Peyer's patch (tissue), 4 donors: Measurements from ENCODE around the gene TEAD1. TPM values are rescaled to one million over a fixed set of nuclear protein-coding genes. Genes with fewer than 3 reads are reported as not detected.

ENCODE experiments used
- DNase-seq, 3 donors: peaks; one replicate each; pipeline ENCODE4 v3.0.0-alpha.2; 2017 to 2019
- H3K27ac ChIP-seq, 4 donors: fragments of 200-600 bp; sonication (generic); one replicate each; pipeline ENCODE4 v1.5.1; 2016 to 2019
- H3K27me3 ChIP-seq, 2 donors: fragments of 200-600 bp; sonication (generic); one replicate each; pipeline ENCODE4 v1.5.1; 2019
- H3K36me3 ChIP-seq, 3 donors: fragments of 200-600 bp; sonication (generic); one replicate each; pipeline ENCODE4 v1.5.1; 2016 to 2019
- H3K4me1 ChIP-seq, 4 donors: fragments of 200-600 bp; sonication (generic); one replicate each; pipeline ENCODE4 v1.5.1; 2016 to 2019
- H3K4me3 ChIP-seq, 4 donors: fragments of 200-600 bp; sonication (generic); 1 replicate in 3 of 4; 2 replicates in 1 of 4; pipeline ENCODE4 v1.5.1; 2016 to 2019; ENCODE audit warnings: mild to moderate bottlenecking in 1 of 4
- H3K9me3 ChIP-seq, 4 donors: fragments of 200-600 bp; sonication (generic); one replicate each; pipeline ENCODE4 v1.5.1; 2016 to 2019; ENCODE audit warnings: mild to moderate bottlenecking in 1 of 4
- POLR2A ChIP-seq, 2 donors: fragments of 450-650 bp; IDR thresholded peaks; one replicate each; pipeline ENCODE4 v1.5.1; 2017; ENCODE audit warnings: antibody characterized with exemption in 2 of 2, mild to moderate bottlenecking in 2 of 2, moderate library complexity in 2 of 2
- total RNA-seq, 4 donors: library from RNA; depleted of rRNA; stranded (reverse); fragments of >200 nt; gene quantifications; one replicate each; pipeline ENCODE4 v1.1.0, GENCODE V29; 2016
- TF ChIP-seq, protein P1 (sequence below), 6 experiments: fragments of 450-650 bp in 4 of 6; fragments of 200-600 bp in 2 of 6; sonication (generic) in 1 of 6; IDR thresholded peaks; one replicate each; pipeline ENCODE4 v1.5.1; 2017 to 2019; ENCODE audit warnings: antibody characterized with exemption in 6 of 6, mild to moderate bottlenecking in 3 of 6, moderate library complexity in 1 of 6

TEAD1 gene
- total RNA-seq, 4 donors from 2014 or later: 34.5 to 125 (median 65.1) TPM

DNA sequence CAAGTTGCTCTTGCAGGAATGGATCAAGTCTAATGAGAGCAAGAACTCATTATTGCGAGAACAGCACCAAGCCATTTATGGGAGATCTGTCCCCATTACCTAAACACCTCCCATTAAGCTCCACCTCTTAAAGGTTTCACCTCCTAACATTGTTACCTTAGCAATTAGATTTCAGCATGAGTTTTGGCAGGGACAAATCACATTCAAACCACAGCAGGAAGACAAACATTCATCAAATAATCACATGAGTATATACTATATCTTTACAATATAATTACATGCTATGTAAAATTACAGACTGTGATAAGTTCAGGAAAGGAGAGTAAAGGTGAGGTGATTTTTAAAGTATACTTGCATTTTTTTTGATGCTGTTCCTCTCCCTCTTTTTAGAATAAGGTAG lies 6.6 kb upstream of the TEAD1 start:
- Histone ChIP-seq H3K4me3 (no peak overlapping the region), H3K27ac (no peak overlapping the region), H3K4me1 (no peaks in the 10 kb centered on the region), H3K9me3 (no peaks in the 10 kb centered on the region), H3K27me3 (no peaks in the 10 kb centered on the region), H3K36me3 (no peaks in the 10 kb centered on the region)
- no peak for DNase-seq
- no peak for TF ChIP-seq POLR2A (IDR thresholded peaks at IDR 0.05)
- TF ChIP-seq, protein P1, sequence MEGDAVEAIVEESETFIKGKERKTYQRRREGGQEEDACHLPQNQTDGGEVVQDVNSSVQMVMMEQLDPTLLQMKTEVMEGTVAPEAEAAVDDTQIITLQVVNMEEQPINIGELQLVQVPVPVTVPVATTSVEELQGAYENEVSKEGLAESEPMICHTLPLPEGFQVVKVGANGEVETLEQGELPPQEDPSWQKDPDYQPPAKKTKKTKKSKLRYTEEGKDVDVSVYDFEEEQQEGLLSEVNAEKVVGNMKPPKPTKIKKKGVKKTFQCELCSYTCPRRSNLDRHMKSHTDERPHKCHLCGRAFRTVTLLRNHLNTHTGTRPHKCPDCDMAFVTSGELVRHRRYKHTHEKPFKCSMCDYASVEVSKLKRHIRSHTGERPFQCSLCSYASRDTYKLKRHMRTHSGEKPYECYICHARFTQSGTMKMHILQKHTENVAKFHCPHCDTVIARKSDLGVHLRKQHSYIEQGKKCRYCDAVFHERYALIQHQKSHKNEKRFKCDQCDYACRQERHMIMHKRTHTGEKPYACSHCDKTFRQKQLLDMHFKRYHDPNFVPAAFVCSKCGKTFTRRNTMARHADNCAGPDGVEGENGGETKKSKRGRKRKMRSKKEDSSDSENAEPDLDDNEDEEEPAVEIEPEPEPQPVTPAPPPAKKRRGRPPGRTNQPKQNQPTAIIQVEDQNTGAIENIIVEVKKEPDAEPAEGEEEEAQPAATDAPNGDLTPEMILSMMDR (IDR thresholded peaks at IDR 0.05): no peak

DNA sequence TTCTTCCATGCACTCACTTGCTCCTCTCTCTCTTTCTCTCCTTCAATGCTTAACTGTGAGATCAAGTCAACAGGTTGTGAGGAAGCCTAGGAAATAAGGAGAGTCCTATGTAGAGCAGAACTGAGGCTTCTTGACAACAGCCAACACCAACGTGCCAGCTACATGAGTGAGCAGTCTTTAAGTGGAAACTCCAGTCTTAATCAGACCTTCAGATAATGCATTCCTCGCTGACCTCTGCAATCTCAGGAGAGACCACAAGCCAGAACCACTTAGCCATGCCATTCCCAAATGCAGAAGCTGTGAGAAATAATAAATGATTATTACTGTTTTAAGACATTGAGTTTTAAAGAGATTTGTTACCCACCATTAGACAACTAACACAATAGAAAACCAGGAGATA lies 6.1 kb upstream of the TEAD1 start:
- H3K36me3 ChIP-seq: no peaks in the 10 kb centered on the region
- no peak for DNase-seq
- TF ChIP-seq, protein P1 (IDR thresholded peaks at IDR 0.05): no peak
- no peak for TF ChIP-seq POLR2A (IDR thresholded peaks at IDR 0.05)
- H3K27me3 ChIP-seq: no peaks in the 10 kb centered on the region
- no peaks in the 10 kb centered on the region for H3K4me1 ChIP-seq
- H3K9me3 ChIP-seq: no peaks in the 10 kb centered on the region
- H3K4me3 ChIP-seq: no peak overlapping the region
- H3K27ac ChIP-seq: no peak overlapping the region

DNA sequence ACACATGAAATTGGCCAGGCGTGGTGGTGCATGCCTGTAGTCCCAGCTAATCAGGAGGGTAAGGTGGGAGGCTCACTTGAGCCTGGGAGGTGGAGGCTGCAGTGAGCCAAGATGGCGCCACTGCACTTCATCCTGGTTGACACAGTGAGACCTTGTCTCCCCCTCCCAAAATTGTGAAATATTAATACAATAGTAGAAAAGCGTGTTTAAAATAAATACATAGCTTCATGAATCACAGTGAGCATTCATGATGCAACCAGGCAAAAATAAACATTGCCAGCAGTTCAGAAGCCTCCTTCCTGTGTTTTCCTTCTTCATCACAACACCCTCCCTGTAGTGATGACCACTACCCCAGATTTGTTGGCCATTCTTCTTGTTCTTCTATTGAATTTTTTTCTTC lies 4.3 kb upstream of the TEAD1 start:
- Histone ChIP-seq H3K27ac (no peak overlapping the region), H3K4me1 (no peaks in the 10 kb centered on the region), H3K27me3 (no peaks in the 10 kb centered on the region), H3K4me3 (no peak overlapping the region), H3K9me3 (no peaks in the 10 kb centered on the region), H3K36me3 (no peaks in the 10 kb centered on the region)
- TF ChIP-seq, protein P1 (IDR thresholded peaks at IDR 0.05): no peak
- TF ChIP-seq POLR2A (IDR thresholded peaks at IDR 0.05): no peak
- no peak for DNase-seq

- H3K4me1 ChIP-seq: no peaks in the 10 kb centered on the region
- H3K27me3 ChIP-seq: no peaks in the 10 kb centered on the region
- no peak overlapping the region for H3K4me3 ChIP-seq
- no peaks in the 10 kb centered on the region for H3K9me3 ChIP-seq
- DNase-seq: no peak
- H3K27ac ChIP-seq: no peak overlapping the region
- H3K36me3 ChIP-seq: no peaks in the 10 kb centered on the region
- TF ChIP-seq POLR2A (IDR thresholded peaks at IDR 0.05): no peak
- TF ChIP-seq, protein P1 (IDR thresholded peaks at IDR 0.05): no peak
Observed at GRCh38 chr11:12671370-12671769, 2.9 kb upstream of the TEAD1 start.

- Histone ChIP-seq H3K36me3 (no peaks in the 10 kb centered on the region), H3K4me3 (peak overlapping the region; percentile 48 to 93 (median 69)), H3K4me1 (no peaks in the 10 kb centered on the region), H3K9me3 (no peaks in the 10 kb centered on the region), H3K27ac (peak overlapping the region; percentile 78 to 100 (median 93)), H3K27me3 (no peaks in the 10 kb centered on the region)
- DNase-seq: no peak
- TF ChIP-seq, protein P1 (IDR thresholded peaks at IDR 0.05): no peak
- TF ChIP-seq POLR2A (IDR thresholded peaks at IDR 0.05): no peak
Observed at GRCh38 chr11:12673601-12673923, 659 bp upstream of the TEAD1 start.

- peak overlapping the region; percentile 78 to 100 (median 93) for H3K27ac ChIP-seq
- peak overlapping the region; percentile 48 to 93 (median 69) for H3K4me3 ChIP-seq
- no peaks in the 10 kb centered on the region for H3K9me3 ChIP-seq
- no peaks in the 10 kb centered on the region for H3K27me3 ChIP-seq
- DNase-seq: no peak
- H3K4me1 ChIP-seq: peaks cover 0 to 4% (median 0%) of the 10 kb centered on the region in 4 donors
- H3K36me3 ChIP-seq: no peaks in the 10 kb centered on the region
- TF ChIP-seq, protein P1 (IDR thresholded peaks at IDR 0.05): no peak
- no peak for TF ChIP-seq POLR2A (IDR thresholded peaks at IDR 0.05)
Observed at GRCh38 chr11:12674571-12674935, 332 bp downstream of the TEAD1 start.
